ENCODE results near the gene SCN1B. TPM values are rescaled to one million over a fixed set of nuclear protein-coding genes. Genes with fewer than 3 reads are reported as not detected.

Gene SCN1B
- total and polyA plus RNA-seq, 12 donors = 24.5 to 70.5 (median 41.5) TPM

GRCh38 chr19:35073516-35073915, 43.2 kb downstream of the SCN1B start:
- H3K4me3 ChIP-seq = no peak overlapping the region
- ATAC-seq (peak in 1 of 8 donors; percentile 20), DNase-seq (no peak)
- no peaks in the 10 kb centered on the region for H3K4me1 ChIP-seq
- peaks cover 0 to 7% (median 0%) of the 10 kb centered on the region in 7 donors for H3K27me3 ChIP-seq
- no peak overlapping the region for H3K27ac ChIP-seq
- 69 to 70% methylated on average over 10 of the region's 10 CpGs for WGBS, 2 donors
- H3K36me3 ChIP-seq = no peaks in the 10 kb centered on the region
- intact Hi-C loops (cut with DNase I) = no loop called here
- peaks cover 0 to 11% (median 6%) of the 10 kb centered on the region in 11 donors for H3K9me3 ChIP-seq
- TF ChIP-seq, protein P1, sequence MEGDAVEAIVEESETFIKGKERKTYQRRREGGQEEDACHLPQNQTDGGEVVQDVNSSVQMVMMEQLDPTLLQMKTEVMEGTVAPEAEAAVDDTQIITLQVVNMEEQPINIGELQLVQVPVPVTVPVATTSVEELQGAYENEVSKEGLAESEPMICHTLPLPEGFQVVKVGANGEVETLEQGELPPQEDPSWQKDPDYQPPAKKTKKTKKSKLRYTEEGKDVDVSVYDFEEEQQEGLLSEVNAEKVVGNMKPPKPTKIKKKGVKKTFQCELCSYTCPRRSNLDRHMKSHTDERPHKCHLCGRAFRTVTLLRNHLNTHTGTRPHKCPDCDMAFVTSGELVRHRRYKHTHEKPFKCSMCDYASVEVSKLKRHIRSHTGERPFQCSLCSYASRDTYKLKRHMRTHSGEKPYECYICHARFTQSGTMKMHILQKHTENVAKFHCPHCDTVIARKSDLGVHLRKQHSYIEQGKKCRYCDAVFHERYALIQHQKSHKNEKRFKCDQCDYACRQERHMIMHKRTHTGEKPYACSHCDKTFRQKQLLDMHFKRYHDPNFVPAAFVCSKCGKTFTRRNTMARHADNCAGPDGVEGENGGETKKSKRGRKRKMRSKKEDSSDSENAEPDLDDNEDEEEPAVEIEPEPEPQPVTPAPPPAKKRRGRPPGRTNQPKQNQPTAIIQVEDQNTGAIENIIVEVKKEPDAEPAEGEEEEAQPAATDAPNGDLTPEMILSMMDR (IDR thresholded peaks at IDR 0.05) = no peak

GRCh38 chr19:35073941-35074340, 43.7 kb downstream of the SCN1B start:
- Histone ChIP-seq H3K27ac (no peak overlapping the region), H3K36me3 (no peaks in the 10 kb centered on the region), H3K4me1 (no peaks in the 10 kb centered on the region), H3K4me3 (no peak overlapping the region), H3K27me3 (peaks cover 0 to 7% (median 0%) of the 10 kb centered on the region in 7 donors), H3K9me3 (peaks cover 0 to 11% (median 6%) of the 10 kb centered on the region in 11 donors)
- intact Hi-C loops (cut with DNase I) = no loop called here
- TF ChIP-seq, protein P1 (IDR thresholded peaks at IDR 0.05) = no peak
- ATAC-seq = peak in 1 of 8 donors; percentile 29
- WGBS, 2 donors = 73 to 79% methylated on average over 8 of the region's 8 CpGs
- DNase-seq = no peak

GRCh38 chr19:35074426-35075201, 44.3 kb downstream of the SCN1B start:
- DNase-seq (no peak), ATAC-seq (no peak)

GRCh38 chr19:35075202-35076025, 45.1 kb downstream of the SCN1B start:
- Histone ChIP-seq H3K27me3 (no peaks in the 10 kb centered on the region), H3K9me3 (peaks cover 0 to 7% (median 4%) of the 10 kb centered on the region in 11 donors), H3K36me3 (no peaks in the 10 kb centered on the region), H3K27ac (no peak overlapping the region), H3K4me1 (no peaks in the 10 kb centered on the region), H3K4me3 (no peak overlapping the region)
- DNase-seq = no peak
- TF ChIP-seq, protein P1 (IDR thresholded peaks at IDR 0.05) = no peak
- intact Hi-C loops (cut with DNase I) = no loop called here
- ATAC-seq = no peak
- 85 to 90% methylated on average over 20 to 21 of the region's 21 CpGs for WGBS, 2 donors

More at GRCh38 chr19:35074426-35075201, 44.3 kb downstream of the SCN1B start:
- Histone ChIP-seq H3K9me3 (peaks cover 0 to 11% (median 6%) of the 10 kb centered on the region in 11 donors), H3K27me3 (peaks cover 0 to 1% (median 0%) of the 10 kb centered on the region in 7 donors), H3K4me1 (no peaks in the 10 kb centered on the region), H3K4me3 (no peak overlapping the region), H3K27ac (no peak overlapping the region), H3K36me3 (no peaks in the 10 kb centered on the region)
- intact Hi-C loops (cut with DNase I) = no loop called here
- TF ChIP-seq, protein P1 (IDR thresholded peaks at IDR 0.05) = no peak
- WGBS, 2 donors = 85 to 89% methylated on average over 21 of the region's 21 CpGs
